COLO668 (cell line): ENCODE measurements around the gene FXYD4.
"Not testable (repeated sequence)": the region's sequence is repeated elsewhere in the genome, so short reads cannot be mapped to it uniquely, and the experiment has no call there.

ENCODE experiments used
- DNase-seq: peaks from one replicate; lab custom pipeline; 2025; ENCODE audit not compliant: unreplicated experiment; lab: John Stamatoyannopoulos, UW

The FXYD4 gene

GRCh38 chr10:43371418-43371817 lies at the start of gene FXYD4:
Gene FXYD4, plus strand, starts transcription at chr10:43371636. Its CDS starts 2,111 bp downstream, at chr10:43373747.
- DNase-seq: peak; percentile 31

GRCh38 chr10:43322331-43322730 lies 49.1 kb upstream of the FXYD4 start:
- no peak for DNase-seq

GRCh38 chr10:43322769-43323168 lies 48.7 kb upstream of the FXYD4 start:
- DNase-seq: no peak

GRCh38 chr10:43323245-43323644 lies 48.2 kb upstream of the FXYD4 start:
- DNase-seq: no peak

GRCh38 chr10:43324876-43325275 lies 46.6 kb upstream of the FXYD4 start:
- DNase-seq: no peak

GRCh38 chr10:43327171-43327570 lies 44.3 kb upstream of the FXYD4 start:
- no peak for DNase-seq

- DNase-seq: no peak
Observed at GRCh38 chr10:43327986-43328385, 43.5 kb upstream of the FXYD4 start.

- DNase-seq: not testable (repeated sequence)
Observed at GRCh38 chr10:43328810-43329209, 42.6 kb upstream of the FXYD4 start.

GRCh38 chr10:43329246-43329885 lies 42.1 kb upstream of the FXYD4 start:
- not testable (repeated sequence) for DNase-seq

- not testable (repeated sequence) for DNase-seq
Observed at GRCh38 chr10:43330049-43330823, 41.2 kb upstream of the FXYD4 start.

GRCh38 chr10:43330824-43331127 lies 40.7 kb upstream of the FXYD4 start:
- not testable (repeated sequence) for DNase-seq

GRCh38 chr10:43333653-43334052 lies 37.8 kb upstream of the FXYD4 start:
- no peak for DNase-seq

GRCh38 chr10:43336061-43336460 lies 35.4 kb upstream of the FXYD4 start:
- no peak for DNase-seq

- DNase-seq: no peak
Observed at GRCh38 chr10:43336641-43337318, 34.7 kb upstream of the FXYD4 start.

GRCh38 chr10:43337536-43337935 lies 33.9 kb upstream of the FXYD4 start:
- DNase-seq: not testable (repeated sequence)

- DNase-seq: no peak
Observed at GRCh38 chr10:43338117-43338516, 33.3 kb upstream of the FXYD4 start.

- no peak for DNase-seq
Observed at GRCh38 chr10:43339136-43339535, 32.3 kb upstream of the FXYD4 start.

- DNase-seq: no peak
Observed at GRCh38 chr10:43340101-43340500, 31.3 kb upstream of the FXYD4 start.

- no peak for DNase-seq
Observed at GRCh38 chr10:43340619-43341018, 30.8 kb upstream of the FXYD4 start.

GRCh38 chr10:43341450-43341849 lies 30.0 kb upstream of the FXYD4 start:
- DNase-seq: no peak

GRCh38 chr10:43342279-43343125 lies 28.9 kb upstream of the FXYD4 start:
- no peak for DNase-seq
